GM21717 (cell line): ENCODE data around the gene ZSWIM7.

Source experiments
- ATAC-seq: cut with Tn5 transposase; IDR thresholded peaks from one replicate; pipeline ENCODE4 v1.9.1; 2021; ENCODE audit warnings: mild to moderate bottlenecking, moderate library complexity; ENCODE audit not compliant: unreplicated experiment

The ZSWIM7 gene, protein sequence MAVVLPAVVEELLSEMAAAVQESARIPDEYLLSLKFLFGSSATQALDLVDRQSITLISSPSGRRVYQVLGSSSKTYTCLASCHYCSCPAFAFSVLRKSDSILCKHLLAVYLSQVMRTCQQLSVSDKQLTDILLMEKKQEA

DNA sequence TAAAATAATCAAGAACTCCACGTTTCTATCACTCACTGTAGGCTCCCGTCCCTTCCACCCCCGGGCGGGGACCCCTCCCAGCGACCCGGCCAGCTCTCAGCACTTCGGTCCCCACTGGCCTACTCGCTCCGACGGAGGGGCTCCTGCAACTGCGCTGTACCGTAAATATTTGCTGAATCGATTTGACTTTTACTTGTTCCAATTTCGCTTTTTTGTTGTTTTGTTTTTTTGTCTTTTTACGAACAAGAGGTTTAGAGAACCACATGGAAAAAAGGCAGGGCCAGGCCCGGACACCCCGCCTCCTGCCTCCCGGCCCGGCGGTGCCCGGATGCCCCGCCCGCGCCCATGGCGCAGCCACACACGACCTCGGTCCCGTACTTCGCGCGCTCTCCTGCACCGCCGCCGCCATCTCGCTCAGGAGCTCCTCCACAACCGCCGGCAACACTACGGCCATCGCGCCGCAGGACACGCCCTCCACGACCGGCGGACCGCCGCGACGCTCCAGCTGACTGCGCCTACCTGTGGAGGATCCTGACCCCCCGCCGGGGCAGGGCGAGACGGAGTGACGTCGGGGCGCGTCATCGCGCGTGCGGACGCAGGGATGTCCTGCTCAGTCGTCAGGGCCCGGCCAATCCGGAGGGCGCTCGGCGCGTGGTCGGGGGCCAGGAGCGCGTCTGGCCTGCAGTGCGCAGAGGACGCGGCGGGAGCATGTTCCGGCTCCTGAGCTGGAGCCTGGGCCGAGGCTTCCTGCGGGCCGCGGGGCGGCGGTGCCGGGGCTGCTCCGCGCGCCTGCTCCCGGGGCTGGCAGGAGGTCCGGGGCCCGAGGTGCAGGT, at the start of gene ZSWIM7, which contains the start of gene TTC19:
Gene ZSWIM7, minus strand, starts transcription at position 564 of the 833 bp plus-strand sequence. Its CDS starts 110 bp downstream, at position 454.
Gene TTC19, plus strand, starts transcription at position 684 of the 833 bp plus-strand sequence. Its CDS starts 25 bp downstream, at position 709.
- peak; percentile 95 for ATAC-seq

DNA sequence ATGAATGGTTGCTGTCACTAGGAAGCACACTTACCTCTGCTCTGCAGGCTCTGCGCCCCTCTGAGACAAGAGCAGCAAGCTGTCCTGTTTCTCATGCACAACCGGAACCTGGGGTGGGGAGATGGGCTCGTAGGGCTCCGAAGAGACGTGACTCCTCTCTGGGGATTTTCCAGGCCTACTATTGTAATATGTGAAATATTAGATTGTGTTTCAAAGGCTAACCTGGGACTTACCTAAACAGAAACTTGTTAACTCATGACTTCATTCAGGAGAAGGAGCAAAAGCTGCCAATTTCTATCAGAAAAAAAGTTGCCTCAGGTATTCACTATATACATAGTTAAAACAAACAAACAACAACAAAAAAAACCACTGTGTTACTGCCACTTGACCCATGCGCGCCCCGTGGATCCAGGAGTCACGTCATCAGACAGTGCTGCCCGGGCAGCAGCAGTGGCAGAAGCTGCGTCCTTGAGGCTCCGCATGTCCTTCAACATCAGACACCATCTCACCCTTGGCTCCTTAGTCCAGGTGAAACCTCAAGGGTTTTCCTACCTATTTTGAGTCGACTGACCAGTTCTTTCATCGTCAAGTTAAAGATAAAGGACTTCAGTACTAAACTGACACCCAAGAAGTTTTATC, 49.4 kb upstream of the ZSWIM7 start:
- no peak for ATAC-seq

DNA sequence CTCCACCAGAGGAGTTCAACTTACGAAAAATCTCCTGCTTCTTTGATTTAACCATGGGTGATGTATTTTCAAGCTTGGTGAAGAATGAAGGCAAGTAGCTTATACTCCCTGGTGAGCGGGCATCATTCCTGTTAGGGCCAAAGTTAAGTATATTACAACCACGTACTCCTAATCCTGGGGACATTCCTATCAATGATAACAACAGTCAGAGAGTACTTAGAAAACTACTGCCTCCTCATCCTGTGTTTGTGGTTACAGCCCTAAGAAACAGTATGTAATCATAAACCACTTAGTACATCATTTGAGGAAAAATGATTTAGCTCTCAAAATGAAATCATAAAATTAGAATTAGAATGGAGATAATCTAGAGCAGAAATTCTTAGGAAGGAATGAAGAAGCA, 47.5 kb upstream of the ZSWIM7 start:
- ATAC-seq: no peak

DNA sequence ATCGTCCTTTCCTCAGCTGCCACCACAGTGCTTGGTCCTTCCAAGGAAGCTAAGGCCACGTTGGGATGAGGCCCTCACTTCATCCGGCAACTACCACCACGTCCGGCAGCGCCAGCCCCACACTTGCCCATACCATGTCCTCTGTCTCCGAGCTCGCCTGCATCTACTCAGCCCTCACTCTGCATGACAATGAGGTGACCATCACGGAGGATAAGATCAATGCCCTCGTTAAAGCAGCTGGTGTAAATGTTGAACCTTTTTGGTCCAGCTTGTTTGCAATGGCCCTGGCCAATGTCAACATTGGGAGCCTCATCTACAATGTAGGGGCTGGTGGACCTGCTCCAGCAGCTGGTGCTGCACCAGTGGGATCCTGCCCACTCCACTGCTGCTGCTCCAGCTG, 45.0 kb upstream of the ZSWIM7 start:
- no peak for ATAC-seq

DNA sequence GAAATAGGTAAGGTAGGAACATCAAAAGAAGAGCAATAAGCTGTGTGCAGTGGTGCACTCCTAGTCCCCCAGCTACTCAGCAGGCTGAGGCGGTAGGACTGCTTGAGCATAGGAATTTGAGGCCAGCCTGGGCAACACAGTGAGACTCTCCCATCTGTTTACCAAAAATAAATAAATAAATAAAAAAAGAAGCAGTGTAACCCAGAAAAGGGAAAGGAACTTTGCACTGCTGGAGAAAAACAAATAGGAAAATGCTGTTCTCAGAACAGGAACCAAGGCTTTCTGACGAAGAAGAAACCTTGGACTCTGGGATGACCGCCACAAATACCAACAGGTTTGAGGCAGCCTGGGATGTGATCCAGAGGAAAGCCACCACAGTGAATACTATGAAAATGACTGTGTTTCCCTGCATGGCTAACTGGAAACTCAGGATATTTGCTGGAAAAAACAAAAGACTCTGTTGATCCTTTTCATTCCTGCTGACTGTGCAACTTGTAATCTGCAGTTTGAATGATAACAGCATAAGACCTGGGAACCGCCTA, 41.3 kb upstream of the ZSWIM7 start:
- ATAC-seq: no peak

GRCh38 chr17:16037636-16038035, 38.1 kb upstream of the ZSWIM7 start:
- ATAC-seq: no peak

DNA sequence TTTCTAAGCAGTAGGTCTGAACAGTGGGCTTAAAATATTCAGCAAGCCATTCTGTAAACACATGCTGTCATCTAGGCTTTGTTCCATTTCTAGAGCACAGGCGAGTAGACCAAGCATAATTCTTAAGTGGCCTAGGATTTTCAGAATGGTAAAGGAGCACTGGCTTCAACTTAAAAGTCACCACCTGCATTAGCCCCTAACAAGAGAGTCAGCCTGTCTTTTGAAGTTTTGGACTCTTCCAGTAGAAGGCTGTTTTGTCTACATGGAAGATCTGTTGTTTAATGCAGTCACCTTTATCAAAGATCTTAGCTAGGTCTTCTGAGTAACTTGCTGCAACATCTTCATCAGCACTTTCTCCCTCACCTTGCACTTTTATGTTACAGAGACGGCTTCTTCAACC, 36.8 kb upstream of the ZSWIM7 start:
- ATAC-seq: no peak

- no peak for ATAC-seq
Observed at GRCh38 chr17:16033729-16034349, 34.3 kb upstream of the ZSWIM7 start.

DNA sequence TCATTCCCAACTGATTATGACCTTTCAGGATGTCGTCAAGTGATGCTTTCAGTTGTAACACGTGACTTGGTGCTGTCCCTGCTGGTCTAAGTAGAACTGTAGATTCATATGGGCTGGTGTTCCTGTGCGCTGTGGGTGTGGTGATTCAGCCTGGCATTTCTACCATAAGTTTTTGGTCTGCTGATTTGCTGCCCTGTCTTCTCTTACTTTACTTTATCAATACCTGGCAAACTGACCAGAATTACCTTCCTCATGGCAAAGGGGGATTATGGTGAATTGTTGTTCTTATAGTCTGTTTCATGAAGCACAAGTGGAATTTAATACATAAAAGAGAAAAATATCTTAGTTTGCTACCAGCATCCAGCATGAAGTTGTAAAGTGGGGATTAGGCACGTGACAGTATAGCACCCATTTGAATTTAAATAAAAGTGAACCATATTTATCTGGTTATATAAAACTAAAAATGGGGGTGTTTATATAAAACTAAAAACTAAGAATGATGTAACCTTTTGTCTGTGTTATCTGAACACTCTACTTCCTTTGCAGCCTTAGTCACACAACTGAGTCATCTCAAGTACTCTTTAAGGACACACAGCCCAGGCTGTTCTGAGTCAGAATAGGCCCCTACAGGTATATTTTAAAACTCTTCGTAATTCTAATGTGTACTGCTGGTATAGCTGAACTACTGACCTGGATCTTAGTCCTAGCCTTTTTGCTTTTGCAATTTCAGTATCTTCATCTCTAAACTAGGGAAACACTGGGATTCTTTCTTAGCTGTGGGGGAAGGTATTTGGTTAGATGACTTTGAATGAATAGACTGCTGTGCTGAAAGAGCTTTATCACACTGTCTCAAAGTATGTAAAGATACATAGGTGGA, 28.4 kb upstream of the ZSWIM7 start:
- ATAC-seq: peak; percentile 85

GRCh38 chr17:16026895-16027294, 27.4 kb upstream of the ZSWIM7 start:
- no peak for ATAC-seq

- no peak for ATAC-seq
Observed at GRCh38 chr17:16025202-16025601, 25.7 kb upstream of the ZSWIM7 start.

DNA sequence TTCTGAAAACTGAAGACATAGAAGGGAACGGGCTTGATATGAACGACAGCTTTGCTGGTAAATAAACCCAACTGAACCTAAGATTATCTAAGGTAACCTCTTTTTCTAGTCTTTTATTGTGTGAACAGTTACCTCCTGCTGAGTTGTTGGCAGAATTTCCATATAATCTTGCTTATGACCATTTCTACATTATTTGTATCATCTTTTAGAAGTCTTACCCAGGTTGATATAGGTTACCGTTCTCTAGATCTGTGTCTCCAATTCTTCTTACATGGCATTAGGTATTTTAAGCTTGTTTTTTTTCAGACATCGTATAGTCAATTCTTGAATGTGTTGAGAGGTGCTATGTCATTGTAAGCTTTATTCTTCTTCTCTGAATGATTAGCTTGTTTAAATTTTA, 24.4 kb upstream of the ZSWIM7 start:
- no peak for ATAC-seq

DNA sequence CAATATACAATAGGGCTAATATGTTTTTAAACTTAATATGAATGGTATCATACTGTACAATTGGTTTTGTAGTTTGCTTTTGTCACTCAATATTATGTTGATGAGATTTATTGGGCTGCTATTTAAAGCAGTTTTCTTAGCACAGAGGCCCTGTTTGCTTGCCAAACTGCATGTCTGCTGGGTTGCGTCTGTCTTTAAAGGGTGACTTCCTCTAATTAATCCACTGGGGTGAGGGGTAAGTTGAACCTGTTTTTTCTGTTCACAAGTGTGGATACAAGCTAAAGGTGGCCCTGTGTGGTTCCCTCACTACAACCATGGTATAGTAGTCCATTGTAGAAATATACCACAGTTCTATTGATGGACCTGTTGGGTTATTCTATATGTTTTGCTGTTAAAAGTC, 19.8 kb upstream of the ZSWIM7 start:
- ATAC-seq: no peak

GRCh38 chr17:16013943-16014407, 14.5 kb upstream of the ZSWIM7 start:
- no peak for ATAC-seq

DNA sequence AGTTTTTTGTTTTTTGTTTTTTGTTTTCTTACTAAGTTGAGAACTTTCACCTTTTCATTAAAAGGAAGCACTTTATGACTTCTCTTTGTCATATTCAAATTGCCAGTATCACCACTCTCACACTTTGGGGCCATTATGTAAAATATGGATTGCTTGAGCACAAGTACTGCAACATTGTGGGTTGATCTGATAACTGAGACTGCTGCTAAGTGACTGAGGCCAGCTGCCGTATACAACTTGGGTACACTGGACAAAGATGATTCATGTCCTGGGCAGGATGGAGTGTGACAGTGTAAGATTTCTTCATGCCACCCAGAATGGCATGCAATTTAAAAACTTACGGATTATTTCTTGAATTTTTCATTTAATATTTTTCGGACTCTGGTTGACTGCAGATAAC, 7.9 kb upstream of the ZSWIM7 start:
- no peak for ATAC-seq

DNA sequence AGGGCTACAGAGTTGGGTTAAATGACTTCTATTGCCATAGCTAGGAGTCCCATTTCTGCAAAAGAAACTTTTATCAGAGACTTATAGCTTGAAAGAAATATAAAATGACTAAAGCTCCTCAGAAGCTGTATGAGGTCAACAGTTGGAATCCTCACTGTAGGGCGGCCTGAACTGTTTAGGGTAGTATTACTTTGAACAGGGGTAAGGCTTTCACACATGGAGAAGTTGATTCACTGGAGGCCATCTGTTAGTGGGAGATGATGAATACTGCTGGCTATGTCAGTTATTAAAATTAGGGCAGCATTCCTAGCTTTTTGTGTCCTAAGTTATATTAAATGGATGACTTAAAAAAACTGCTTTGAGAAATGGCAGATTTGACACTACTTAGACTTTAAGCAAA, 6.1 kb upstream of the ZSWIM7 start:
- no peak for ATAC-seq

DNA sequence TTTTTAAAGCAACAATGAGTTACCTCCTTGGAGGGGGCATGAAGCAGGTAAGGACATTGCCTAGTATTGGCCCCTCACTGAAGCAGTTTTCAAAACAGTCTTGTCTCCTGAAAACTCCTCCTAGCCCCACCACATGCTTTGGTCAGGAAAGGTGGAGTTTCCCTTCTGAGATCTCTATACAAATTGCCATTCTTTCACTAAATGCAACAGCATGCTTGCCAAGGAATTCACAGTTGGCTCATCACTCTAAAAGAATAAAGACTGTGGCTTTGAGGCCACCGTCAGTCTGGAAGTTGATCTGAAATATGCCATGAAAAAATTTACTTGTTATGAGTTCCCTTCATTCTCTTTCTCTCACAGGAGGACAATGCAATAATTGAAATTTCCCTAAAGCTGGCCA, 4.3 kb upstream of the ZSWIM7 start:
- no peak for ATAC-seq

GRCh38 chr17:16002708-16003260, 3.3 kb upstream of the ZSWIM7 start:
- no peak for ATAC-seq

- no peak for ATAC-seq
Observed at GRCh38 chr17:16001226-16001897, 1.9 kb upstream of the ZSWIM7 start.
